GM12872 (cell line): ENCODE measurements around the gene NPLOC4.

Experiments used
- CTCF ChIP-seq: IDR thresholded peaks from 3 replicates; pipeline ENCODE4 v1.5.1; 2011; ENCODE audit warnings: low read depth, mild to moderate bottlenecking, low read length, moderate library complexity; ENCODE audit not compliant: insufficient read depth

Gene NPLOC4

GRCh38 chr17:81528651-81529436, 108.1 kb downstream of the NPLOC4 start:
- no peak for TF ChIP-seq CTCF

- TF ChIP-seq CTCF, result no peak
Observed at GRCh38 chr17:81528384-81528650, 108.6 kb downstream of the NPLOC4 start.

- no peak for TF ChIP-seq CTCF
Observed at GRCh38 chr17:81527591-81528383, 109.1 kb downstream of the NPLOC4 start, which contains the start of gene FSCN2. Gene FSCN2 (plus strand): TSS chr17:81528377. CDS start chr17:81528532, 155 bp downstream.

- no peak for TF ChIP-seq CTCF
Observed at GRCh38 chr17:81526662-81527571, 110.0 kb downstream of the NPLOC4 start.

GRCh38 chr17:81524865-81525159, 112.1 kb downstream of the NPLOC4 start:
- TF ChIP-seq CTCF, result no peak

GRCh38 chr17:81524039-81524864, 112.7 kb downstream of the NPLOC4 start:
- no peak for TF ChIP-seq CTCF
